Right atrium auricular region (tissue), 2 donors: ENCODE measurements around the gene NPFFR1. TPM values are rescaled to one million over a fixed set of nuclear protein-coding genes. Genes with fewer than 3 reads are reported as not detected.

Source experiments
- DNase-seq: peaks from one replicate; pipeline ENCODE4 v3.0.0-alpha.2; 2019; ENCODE audit warnings: low spot score
- H3K27ac ChIP-seq, 2 donors: fragments of 200-600 bp; sonication (generic); 1 replicate in 1 of 2; 2 replicates in 1 of 2; pipeline ENCODE4 v1.5.1; 2016 to 2019
- H3K27me3 ChIP-seq, 2 donors: fragments of 200-600 bp; sonication (generic); one replicate each; pipeline versions ENCODE4 v1.5.1 to v1.6.0; 2017 to 2019
- H3K36me3 ChIP-seq: fragments of 200-600 bp; sonication (generic); one replicate; pipeline ENCODE4 v1.5.1; 2016
- H3K4me1 ChIP-seq, 2 donors: fragments of 200-600 bp; sonication (generic); one replicate each; pipeline versions ENCODE4 v1.5.1 to v1.6.0; 2017 to 2019
- H3K4me3 ChIP-seq, 2 donors: fragments of 200-600 bp; sonication (generic); 1 replicate in 1 of 2; 2 replicates in 1 of 2; pipeline ENCODE4 v1.5.1; 2017 to 2019; ENCODE audit warnings: mild to moderate bottlenecking in 1 of 2, moderate library complexity in 1 of 2
- H3K9me3 ChIP-seq, 2 donors: fragments of 200-600 bp; sonication (generic); one replicate each; pipeline ENCODE4 v1.5.1; 2019
- CTCF ChIP-seq, 2 donors: fragments of 200-600 bp; sonication (generic); IDR thresholded peaks; one replicate each; pipeline ENCODE4 v1.5.1; 2019; ENCODE audit warnings: antibody characterized with exemption in 2 of 2
- total RNA-seq, 2 donors: library from RNA; depleted of rRNA; stranded (reverse); fragments of >200 nt; gene quantifications; one replicate each; pipeline ENCODE4 v1.1.0, GENCODE V29; 2016

The NPFFR1 gene
- total RNA-seq, 2 donors from 2014 or later: 0.47 TPM; not detected in 1

GRCh38 chr10:70284542-70285475 lies 1.0 kb upstream of the NPFFR1 start:
- no peak for TF ChIP-seq CTCF (IDR thresholded peaks at IDR 0.05)
- Histone ChIP-seq H3K27me3 (peaks cover 0 to 8% of the 10 kb centered on the region in 2 donors), H3K4me1 (peaks cover 0 to 10% of the 10 kb centered on the region in 2 donors), H3K4me3 (no peak overlapping the region), H3K27ac (no peak overlapping the region), H3K9me3 (no peaks in the 10 kb centered on the region), H3K36me3 (no peaks in the 10 kb centered on the region)
- no peak for DNase-seq

GRCh38 chr10:70283071-70283444 lies 746 bp downstream of the NPFFR1 start:
- Histone ChIP-seq H3K4me3 (no peak overlapping the region), H3K27me3 (peaks cover 0 to 8% of the 10 kb centered on the region in 2 donors), H3K27ac (no peak overlapping the region), H3K36me3 (no peaks in the 10 kb centered on the region), H3K9me3 (no peaks in the 10 kb centered on the region), H3K4me1 (peaks cover 0 to 10% of the 10 kb centered on the region in 2 donors)
- TF ChIP-seq CTCF (IDR thresholded peaks at IDR 0.05): no peak
- no peak for DNase-seq

- TF ChIP-seq CTCF (IDR thresholded peaks at IDR 0.05): no peak
- H3K27me3 ChIP-seq: peaks cover 0 to 8% of the 10 kb centered on the region in 2 donors
- H3K36me3 ChIP-seq: no peaks in the 10 kb centered on the region
- no peak overlapping the region for H3K27ac ChIP-seq
- peaks cover 0 to 10% of the 10 kb centered on the region in 2 donors for H3K4me1 ChIP-seq
- no peaks in the 10 kb centered on the region for H3K9me3 ChIP-seq
- H3K4me3 ChIP-seq: no peak overlapping the region
- no peak for DNase-seq
Observed at GRCh38 chr10:70281609-70282008, 2.2 kb downstream of the NPFFR1 start.

- DNase-seq: no peak
- Histone ChIP-seq H3K4me3 (no peak overlapping the region), H3K36me3 (no peaks in the 10 kb centered on the region), H3K27me3 (peaks cover 0 to 8% of the 10 kb centered on the region in 2 donors), H3K4me1 (peaks cover 0 to 10% of the 10 kb centered on the region in 2 donors), H3K9me3 (no peaks in the 10 kb centered on the region), H3K27ac (no peak overlapping the region)
- no peak for TF ChIP-seq CTCF (IDR thresholded peaks at IDR 0.05)
Observed at GRCh38 chr10:70280099-70280498, 3.7 kb downstream of the NPFFR1 start.

GRCh38 chr10:70277396-70278030 lies 6.3 kb downstream of the NPFFR1 start:
- Histone ChIP-seq H3K4me1 (peaks cover 0 to 7% of the 10 kb centered on the region in 2 donors), H3K9me3 (no peaks in the 10 kb centered on the region), H3K36me3 (no peaks in the 10 kb centered on the region), H3K27ac (no peak overlapping the region), H3K27me3 (no peaks in the 10 kb centered on the region), H3K4me3 (no peak overlapping the region)
- DNase-seq: no peak
- TF ChIP-seq CTCF (IDR thresholded peaks at IDR 0.05): no peak
